Measurements from ENCODE around the gene DRC7.

- no peak for TF ChIP-seq POLR2AphosphoS5 (IDR thresholded peaks at IDR 0.05; ENCODE audit: borderline replicate concordance, low read depth, low read length)
- no peak for TF ChIP-seq EZH2 (IDR thresholded peaks at IDR 0.05)
- TF ChIP-seq FOXP2 (optimal IDR thresholded peaks at IDR 0.05; ENCODE audit: control extremely low read depth, extremely low read length, insufficient read depth) = no peak
Observed at GRCh38 chr16:57771141-57771785, 76.7 kb downstream of the DRC7 start.
